Keratinocyte (primary cell): ENCODE data around the gene OR2W3. TPM values are rescaled to one million over a fixed set of nuclear protein-coding genes. Genes with fewer than 3 reads are reported as not detected.

Experiments
- DNase-seq: peaks from one replicate; pipeline ENCODE4 v3.0.0-alpha.2; 2011; ENCODE audit warnings: low read depth, missing footprints, low spot score
- FAIRE-seq: peaks from 2 replicates; lab custom pipeline; 2011; peaks lifted over from hg19 to GRCh38; lab: Jason Lieb, UNC
- H2AFZ ChIP-seq: 2 replicates; pipeline ENCODE4 v1.6.0; 2012; ENCODE audit warnings: low read length, control low read depth, inconsistent platforms; ENCODE audit not compliant: control insufficient read depth
- H3K27ac ChIP-seq: 2 replicates; pipeline ENCODE4 v1.5.1; 2011; ENCODE audit warnings: low read length; ENCODE audit not compliant: control insufficient read depth, insufficient read depth
- H3K27me3 ChIP-seq: 3 replicates; pipeline ENCODE4 v1.6.0; 2011; ENCODE audit warnings: low read length; ENCODE audit not compliant: control insufficient read depth, insufficient read depth; ENCODE audit errors: extremely low read depth
- H3K36me3 ChIP-seq, 2 experiments: 2 replicates in 1 of 2; 3 replicates in 1 of 2; pipeline ENCODE4 v1.5.1; 2011; ENCODE audit warnings: low read length in 2 of 2, mild to moderate bottlenecking in 1 of 2; ENCODE audit not compliant: control insufficient read depth in 2 of 2, insufficient read depth in 2 of 2; ENCODE audit errors: extremely low read depth in 1 of 2
- H3K4me1 ChIP-seq: 3 replicates; pipeline ENCODE4 v1.5.1; 2011; ENCODE audit warnings: low read length; ENCODE audit not compliant: control insufficient read depth, insufficient read depth; ENCODE audit errors: extremely low read depth
- H3K4me2 ChIP-seq: 3 replicates; pipeline ENCODE4 v1.6.0; 2011; ENCODE audit warnings: low read depth, low read length; ENCODE audit not compliant: control insufficient read depth, insufficient read depth; ENCODE audit errors: extremely low read depth
- H3K4me3 ChIP-seq, 3 experiments: fragments of 200-600 bp in 1 of 3; sonication (generic) in 1 of 3; 2 replicates in 2 of 3; 3 replicates in 1 of 3; pipeline ENCODE4 v1.5.1; 2011 to 2016; ENCODE audit warnings: low read length in 3 of 3, mild to moderate bottlenecking in 3 of 3, control low read depth in 2 of 3, inconsistent platforms in 1 of 3, low read depth in 1 of 3, mixed read lengths in 1 of 3, mixed run types in 1 of 3, moderate library complexity in 1 of 3; ENCODE audit not compliant: control insufficient read depth in 2 of 3, insufficient read depth in 2 of 3; ENCODE audit errors: extremely low read depth in 1 of 3
- H3K79me2 ChIP-seq: 2 replicates; pipeline ENCODE4 v1.6.0; 2012; ENCODE audit warnings: low read length; ENCODE audit not compliant: control insufficient read depth, insufficient read depth
- H3K9ac ChIP-seq: 3 replicates; pipeline ENCODE4 v1.6.0; 2011; ENCODE audit warnings: low read length; ENCODE audit not compliant: control insufficient read depth, insufficient read depth; ENCODE audit errors: extremely low read depth
- H3K9me1 ChIP-seq: 3 replicates; pipeline ENCODE4 v1.6.0; 2011; ENCODE audit warnings: low read length; ENCODE audit not compliant: control insufficient read depth, insufficient read depth; ENCODE audit errors: extremely low read depth
- H3K9me3 ChIP-seq: 2 replicates; pipeline ENCODE4 v1.5.1; 2012; ENCODE audit warnings: low read depth, low read length; ENCODE audit not compliant: control insufficient read depth
- H4K20me1 ChIP-seq: 3 replicates; pipeline ENCODE4 v1.6.0; 2011; ENCODE audit warnings: low read length; ENCODE audit not compliant: control insufficient read depth, insufficient read depth; ENCODE audit errors: extremely low read depth
- CTCF ChIP-seq, 3 experiments: IDR thresholded peaks in 1 of 3; conservative IDR thresholded peaks in 1 of 3; optimal IDR thresholded peaks in 1 of 3; 2 replicates in 2 of 3; 3 replicates in 1 of 3; pipeline versions ENCODE3 to v1.5.1; 2011; ENCODE audit warnings: low read length in 3 of 3, mild to moderate bottlenecking in 3 of 3, moderate library complexity in 2 of 3, control low read depth in 1 of 3, inconsistent platforms in 1 of 3; ENCODE audit not compliant: insufficient read depth in 2 of 3; ENCODE audit errors: extremely low read depth in 1 of 3
- EZH2 ChIP-seq: IDR thresholded peaks from one replicate; pipeline ENCODE4 v1.6.1; 2012; ENCODE audit warnings: inconsistent platforms, mild to moderate bottlenecking, low read length, moderate library complexity
- dilution Hi-C: fragments of 300-500 bp; cut with MboI; formaldehyde crosslinking; loops from one replicate; pipeline ENCODE4 v1.7.0; 2020; ENCODE audit warnings: low sequenced_read_pairs; ENCODE audit not compliant: extremely low pct_ligation_motif_present
- polyA plus RNA-seq, 5 experiments: library from polyadenylated mRNA; depleted of rRNA in 3 of 5; stranded (reverse) in 3 of 5; stranded (forward) in 1 of 5; unstranded in 1 of 5; fragments of >200 nt; gene quantifications; 1 replicate in 1 of 5; 2 replicates in 3 of 5; 3 replicates in 1 of 5; pipeline versions ENCODE4 v1.2.1 to v1.2.3, GENCODE V29; 2011 to 2012; ENCODE audit warnings: missing spikeins in 2 of 5, low read depth in 1 of 5, low replicate concordance in 1 of 5

OR2W3 gene
- polyA plus RNA-seq, 1 donor (not counting 4 experiments of a cell fraction or from before 2014, with no cell fraction given) = 0.08 TPM

DNA sequence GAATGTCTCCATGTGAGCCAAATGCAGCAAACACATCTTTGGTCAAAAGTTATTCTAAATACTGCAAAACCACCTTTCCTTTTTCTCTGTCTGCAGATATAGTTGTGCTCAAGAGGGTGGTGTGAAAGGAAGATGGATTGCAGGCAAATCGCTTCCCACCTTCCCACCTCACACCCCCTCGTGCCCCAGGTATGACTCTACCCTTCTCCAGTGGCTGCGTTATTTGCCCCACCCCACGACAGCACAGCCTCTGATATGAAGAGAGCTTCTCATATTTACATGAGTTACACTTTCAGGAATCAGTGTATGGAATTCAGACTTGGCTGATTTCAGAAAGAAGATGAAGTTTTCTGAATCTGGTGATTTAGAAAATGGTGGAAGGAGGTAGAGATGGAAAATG, 32.6 kb upstream of the OR2W3 start:
- FAIRE-seq = no peak
- dilution Hi-C loops = no loop called here
- Histone ChIP-seq H3K9ac (no peak overlapping the region), H3K79me2 (no peaks in the 10 kb centered on the region), H3K27me3 (no peaks in the 10 kb centered on the region), H3K4me2 (no peak overlapping the region), H4K20me1 (no peaks in the 10 kb centered on the region), H3K4me3 (no peak overlapping the region), H3K9me3 (no peaks in the 10 kb centered on the region), H3K36me3 (no peaks in the 10 kb centered on the region), H3K27ac (no peak overlapping the region), H2AFZ (no peak overlapping the region), H3K4me1 (no peaks in the 10 kb centered on the region), H3K9me1 (no peaks in the 10 kb centered on the region)
- TF ChIP-seq EZH2 (no peak), CTCF (optimal IDR thresholded peaks at IDR 0.05 in 1 of 3, IDR thresholded peaks at IDR 0.05 in 1 of 3, conservative IDR thresholded peaks at IDR 0.05 in 1 of 3; ENCODE audit: extremely low read depth in 1 of 3, insufficient read depth in 2 of 3, low read length in 3 of 3) (no peak)
- no peak for DNase-seq

DNA sequence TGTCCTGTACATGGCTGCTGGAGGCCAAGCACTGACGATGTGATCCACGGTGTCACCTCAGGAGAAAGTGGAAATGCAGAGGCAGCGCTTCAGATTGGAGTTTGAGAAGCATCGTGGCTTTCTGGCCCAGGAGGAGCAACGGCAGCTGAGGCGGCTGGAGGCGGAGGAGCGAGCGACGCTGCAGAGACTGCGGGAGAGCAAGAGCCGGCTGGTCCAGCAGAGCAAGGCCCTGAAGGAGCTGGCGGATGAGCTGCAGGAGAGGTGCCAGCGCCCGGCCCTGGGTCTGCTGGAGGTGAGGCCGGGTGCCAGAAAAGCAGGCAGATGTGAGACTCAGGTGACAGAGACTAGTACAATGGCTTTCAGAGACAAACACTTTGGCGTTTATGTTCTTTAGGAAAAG, 30.7 kb upstream of the OR2W3 start:
- Histone ChIP-seq H3K4me3 (no peak overlapping the region), H3K36me3 (no peaks in the 10 kb centered on the region), H3K9ac (no peak overlapping the region), H3K4me2 (no peak overlapping the region), H3K9me3 (no peaks in the 10 kb centered on the region), H2AFZ (no peak overlapping the region), H3K27ac (no peak overlapping the region), H3K79me2 (no peaks in the 10 kb centered on the region), H3K9me1 (no peaks in the 10 kb centered on the region), H3K4me1 (no peaks in the 10 kb centered on the region), H4K20me1 (no peaks in the 10 kb centered on the region), H3K27me3 (no peaks in the 10 kb centered on the region)
- no peak for DNase-seq
- no peak for FAIRE-seq
- TF ChIP-seq CTCF (optimal IDR thresholded peaks at IDR 0.05 in 1 of 3, IDR thresholded peaks at IDR 0.05 in 1 of 3, conservative IDR thresholded peaks at IDR 0.05 in 1 of 3; ENCODE audit: extremely low read depth in 1 of 3, insufficient read depth in 2 of 3, low read length in 3 of 3) (no peak), EZH2 (no peak)
- dilution Hi-C loops = no loop called here
